ENCODE results near the gene KCNJ14.
"Not testable (repeated sequence)": the region's sequence is repeated elsewhere in the genome, so short reads cannot be mapped to it uniquely, and the experiment has no call there.

Gene KCNJ14

DNA sequence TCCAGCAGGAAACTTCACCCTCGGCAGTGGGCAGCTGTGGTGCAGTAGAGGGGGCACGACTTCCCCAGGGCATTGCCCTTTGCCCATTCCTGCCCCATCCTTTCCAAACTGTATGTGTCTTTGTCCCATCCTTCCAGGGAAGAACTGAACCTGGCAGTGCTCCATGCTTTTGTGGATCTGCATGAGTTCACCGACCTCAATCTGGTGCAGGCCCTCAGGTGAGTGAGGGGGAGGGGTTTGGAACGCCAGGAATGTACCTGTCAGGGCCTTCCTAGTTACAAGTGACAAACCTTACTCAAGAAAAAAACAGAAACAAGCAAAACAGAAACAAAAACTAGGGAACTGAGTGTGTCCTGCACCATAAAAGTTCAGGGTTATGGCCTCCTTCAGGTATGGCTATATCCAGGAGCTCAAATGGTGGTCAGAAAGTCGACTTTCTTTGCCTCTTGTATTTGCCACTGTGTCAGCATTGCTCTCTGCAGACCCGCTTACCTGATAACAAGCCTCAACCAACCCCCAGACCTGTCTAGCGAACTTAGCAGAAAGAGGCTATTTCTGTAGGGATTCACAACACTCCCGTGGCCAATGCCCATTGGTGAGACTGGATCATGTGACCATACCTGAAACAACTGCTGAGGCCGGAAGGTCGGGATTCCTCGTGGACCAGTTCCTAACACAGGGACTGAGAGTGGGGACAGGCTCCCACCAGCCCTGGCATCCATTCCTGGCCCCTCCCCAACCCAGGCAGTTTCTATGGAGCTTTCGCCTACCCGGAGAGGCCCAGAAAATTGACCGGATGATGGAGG, 18.0 kb downstream of the KCNJ14 start:
- no peak for DNase-seq

DNA sequence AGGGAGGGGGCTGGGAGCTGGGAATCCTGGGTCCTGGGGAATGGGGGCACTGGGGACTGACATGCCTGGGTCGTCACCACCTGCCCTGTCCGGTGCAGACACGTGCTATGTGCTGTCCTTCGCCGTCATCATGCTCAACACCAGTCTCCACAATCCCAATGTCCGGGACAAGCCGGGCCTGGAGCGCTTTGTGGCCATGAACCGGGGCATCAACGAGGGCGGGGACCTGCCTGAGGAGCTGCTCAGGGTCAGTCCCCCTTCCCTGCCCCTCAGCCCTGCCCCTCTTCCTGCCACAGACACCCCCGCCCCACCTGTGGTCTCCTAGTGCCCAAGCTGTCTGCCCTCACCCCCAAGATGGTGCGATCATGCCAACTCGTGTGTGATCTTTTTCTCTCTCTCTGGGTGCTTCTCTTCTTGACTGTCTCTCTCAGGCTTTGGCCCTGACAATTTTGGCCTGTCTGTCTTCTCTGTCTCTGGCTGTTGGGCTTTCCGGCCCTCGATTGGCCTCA, 18.8 kb downstream of the KCNJ14 start:
- no peak for DNase-seq

DNA sequence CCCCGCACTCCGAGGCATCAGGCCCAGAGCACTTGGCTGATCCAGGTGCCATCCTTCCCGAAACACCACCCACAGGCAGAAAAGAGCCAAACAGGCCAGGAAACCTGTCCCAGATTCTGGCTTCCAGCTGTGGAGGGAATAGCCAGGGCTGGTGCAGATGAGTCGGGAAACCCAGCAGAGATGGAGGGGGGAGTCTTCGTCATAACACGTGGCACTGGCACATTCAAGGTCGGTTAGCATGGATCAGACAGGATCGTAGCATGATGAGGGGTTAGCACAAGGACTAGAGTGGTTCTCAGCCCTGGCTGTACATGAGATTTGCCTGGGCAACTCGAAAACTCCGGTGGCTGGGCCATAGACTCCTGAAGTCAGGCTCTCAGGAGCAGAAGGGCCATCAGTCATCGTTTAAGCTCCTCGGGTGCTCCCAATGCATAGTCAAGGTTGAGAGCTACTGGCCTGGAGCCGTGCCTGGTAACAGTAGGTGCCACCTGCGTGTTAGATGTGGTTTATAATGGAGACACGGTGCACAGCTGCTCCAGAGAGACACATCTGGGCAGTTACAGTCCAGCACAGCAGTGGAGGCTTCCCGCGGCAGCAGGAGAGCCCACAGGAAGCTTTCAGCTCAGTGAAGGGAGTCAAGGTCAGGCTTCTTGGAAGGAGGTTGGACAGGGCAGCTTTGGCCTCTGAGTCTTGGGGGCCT, 20.1 kb downstream of the KCNJ14 start:
- DNase-seq = no peak

DNA sequence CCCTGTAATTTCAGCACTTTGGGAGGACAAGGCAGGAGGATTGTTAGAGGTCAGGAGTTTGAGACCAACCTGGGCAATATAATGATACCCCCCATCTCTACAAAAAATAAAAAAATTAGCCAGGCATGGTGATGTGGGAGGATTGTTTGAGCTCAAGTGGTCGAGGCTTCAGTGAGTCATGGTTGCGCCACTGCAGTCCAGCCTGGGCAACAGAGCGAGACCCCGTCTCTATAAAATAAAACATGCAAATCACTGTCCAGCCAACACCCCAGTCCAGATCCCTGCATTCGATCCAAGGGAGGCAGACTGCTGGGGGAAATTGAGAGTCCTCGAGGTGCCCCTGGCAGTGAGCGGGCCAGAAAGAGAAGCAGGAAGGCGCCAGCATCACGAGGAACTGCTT, 20.8 kb downstream of the KCNJ14 start:
- DNase-seq = no peak

DNA sequence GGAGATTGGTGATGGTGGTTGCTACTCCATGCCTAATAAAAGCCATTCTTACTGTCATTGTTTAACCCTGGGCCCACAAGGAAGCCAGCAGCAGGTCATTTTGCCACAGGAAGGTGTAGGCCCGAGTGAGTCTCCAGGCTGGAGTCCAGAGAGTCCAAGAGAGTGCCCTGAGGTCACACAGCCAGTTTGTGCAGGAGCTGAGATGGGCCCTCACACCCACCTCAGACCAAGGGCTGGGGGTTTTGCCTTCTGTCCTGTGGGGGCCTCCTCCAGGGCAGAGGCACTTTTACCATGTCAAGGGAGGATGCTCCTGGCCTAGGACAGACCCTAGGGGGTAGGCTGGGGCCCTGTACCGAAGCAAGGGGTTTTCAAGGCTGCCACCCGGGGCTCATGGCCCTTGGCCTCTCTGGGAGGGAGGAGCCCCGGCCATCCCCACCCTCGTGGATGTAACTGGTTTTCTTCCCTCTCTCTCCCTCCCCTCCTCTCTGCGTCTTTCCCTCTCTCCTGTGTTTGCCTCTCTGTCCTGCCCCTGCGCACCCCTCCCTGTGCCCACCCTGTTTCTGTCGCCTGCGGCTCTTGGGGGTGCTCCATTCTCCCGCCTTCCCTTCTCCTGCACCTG, 21.8 kb downstream of the KCNJ14 start:
- no peak for DNase-seq

DNA sequence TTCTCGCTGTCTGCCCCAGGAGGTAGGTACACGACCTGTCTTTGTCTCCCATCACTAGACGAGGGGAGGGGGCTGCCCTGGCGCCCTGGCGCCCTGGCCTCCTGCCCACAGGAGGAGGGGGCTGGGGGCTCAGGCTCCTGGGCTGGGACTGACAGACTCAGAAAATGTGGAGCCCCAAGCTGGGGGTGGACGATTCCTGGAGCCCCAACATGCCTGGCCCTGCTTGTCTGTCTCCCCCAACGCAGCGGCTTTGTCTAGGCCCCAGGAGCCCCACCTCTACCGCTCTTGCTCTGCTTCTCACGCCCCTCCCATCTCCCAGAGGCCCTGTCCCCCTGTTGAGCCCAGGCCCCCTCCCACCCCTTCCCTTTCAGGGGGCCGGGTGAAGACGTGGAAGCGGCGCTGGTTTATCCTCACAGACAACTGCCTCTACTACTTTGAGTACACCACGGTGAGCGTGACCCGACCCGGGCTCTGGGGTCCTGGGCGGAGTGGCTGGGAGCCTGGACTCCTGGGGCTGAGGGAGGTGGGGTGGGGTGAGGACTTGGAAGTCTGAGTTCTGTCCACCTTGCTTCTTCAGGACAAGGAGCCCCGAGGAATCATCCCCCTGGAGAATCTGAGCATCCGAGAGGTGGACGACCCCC, 22.4 kb downstream of the KCNJ14 start:
- no peak for DNase-seq

DNA sequence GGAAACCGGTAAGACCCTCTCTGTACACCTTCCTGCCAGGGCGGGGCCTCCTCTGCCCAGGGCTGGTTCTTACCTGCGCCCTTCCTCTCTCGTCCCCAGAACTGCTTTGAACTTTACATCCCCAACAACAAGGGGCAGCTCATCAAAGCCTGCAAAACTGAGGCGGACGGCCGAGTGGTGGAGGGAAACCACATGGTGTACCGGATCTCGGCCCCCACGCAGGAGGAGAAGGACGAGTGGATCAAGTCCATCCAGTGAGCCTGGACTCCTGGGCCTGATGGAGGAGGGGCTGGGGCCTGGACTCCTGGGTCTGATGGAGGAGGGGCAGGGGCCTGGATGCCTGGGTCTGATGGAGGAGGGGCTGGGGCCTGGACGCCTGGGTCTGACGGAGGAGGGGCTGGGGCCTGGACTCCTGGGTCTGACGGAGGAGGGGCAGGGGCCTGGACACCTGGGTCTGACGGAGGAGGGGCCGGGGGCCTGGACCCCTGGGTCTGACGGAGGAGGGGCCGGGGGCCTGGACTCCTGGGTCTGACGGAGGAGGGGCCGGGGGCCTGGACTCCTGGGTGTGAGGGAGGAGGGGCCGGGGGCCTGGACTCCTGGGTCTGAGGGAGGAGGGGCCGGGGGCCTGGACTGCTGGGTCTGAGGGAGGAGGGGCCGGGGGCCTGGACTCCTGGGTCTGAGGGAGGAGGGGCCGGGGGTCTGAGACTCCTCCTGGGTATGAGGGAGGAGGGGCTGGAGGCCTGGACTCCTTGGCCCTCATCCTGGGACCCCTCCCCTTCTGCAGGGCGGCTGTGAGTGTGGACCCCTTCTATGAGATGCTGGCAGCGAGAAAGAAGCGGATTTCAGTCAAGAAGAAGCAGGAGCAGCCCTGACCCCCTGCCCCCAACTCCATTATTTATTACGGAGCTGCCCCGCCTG, 23.2 kb downstream of the KCNJ14 start:
- DNase-seq = no peak

DNA sequence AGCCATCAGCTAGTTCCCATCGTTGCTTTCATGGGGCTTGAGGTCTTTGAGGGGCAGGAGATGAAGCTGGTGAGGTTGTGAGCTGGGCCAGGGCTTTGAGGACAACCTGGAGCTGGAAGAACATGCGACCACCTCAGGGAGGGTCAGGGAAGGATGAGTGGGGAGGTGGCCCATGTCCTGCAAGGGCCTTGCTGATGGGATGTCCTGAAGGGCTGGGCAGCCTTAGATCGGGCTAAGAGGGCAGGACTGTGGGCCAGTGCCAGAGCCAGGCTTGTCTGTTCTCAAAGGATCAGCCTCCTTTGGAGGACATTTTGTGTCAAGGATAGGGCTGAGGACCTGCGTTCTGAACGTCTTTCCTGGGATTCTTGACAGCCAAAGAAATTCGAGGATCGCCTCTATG, 24.3 kb downstream of the KCNJ14 start:
- DNase-seq = no peak

DNA sequence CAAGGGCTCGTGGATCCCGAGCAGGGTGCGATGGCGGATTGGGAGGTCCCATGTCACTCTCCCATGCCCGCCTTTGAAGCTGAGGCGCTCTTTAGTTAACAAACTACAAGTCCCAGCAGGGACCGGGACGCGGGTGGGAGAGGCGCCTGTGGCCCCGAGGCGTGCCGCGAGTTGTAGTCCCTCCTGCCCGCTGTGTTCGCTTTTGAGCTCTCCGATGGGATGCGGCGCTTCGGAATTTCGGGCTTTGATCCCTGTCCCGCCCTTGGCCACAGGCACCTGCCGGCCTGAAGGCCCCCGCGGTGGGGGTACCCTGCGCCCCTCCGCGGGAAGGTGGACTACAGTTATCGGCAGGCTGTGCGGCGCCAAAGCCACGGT, 24.8 kb downstream of the KCNJ14 start:
- peak; percentile 53 for DNase-seq

DNA sequence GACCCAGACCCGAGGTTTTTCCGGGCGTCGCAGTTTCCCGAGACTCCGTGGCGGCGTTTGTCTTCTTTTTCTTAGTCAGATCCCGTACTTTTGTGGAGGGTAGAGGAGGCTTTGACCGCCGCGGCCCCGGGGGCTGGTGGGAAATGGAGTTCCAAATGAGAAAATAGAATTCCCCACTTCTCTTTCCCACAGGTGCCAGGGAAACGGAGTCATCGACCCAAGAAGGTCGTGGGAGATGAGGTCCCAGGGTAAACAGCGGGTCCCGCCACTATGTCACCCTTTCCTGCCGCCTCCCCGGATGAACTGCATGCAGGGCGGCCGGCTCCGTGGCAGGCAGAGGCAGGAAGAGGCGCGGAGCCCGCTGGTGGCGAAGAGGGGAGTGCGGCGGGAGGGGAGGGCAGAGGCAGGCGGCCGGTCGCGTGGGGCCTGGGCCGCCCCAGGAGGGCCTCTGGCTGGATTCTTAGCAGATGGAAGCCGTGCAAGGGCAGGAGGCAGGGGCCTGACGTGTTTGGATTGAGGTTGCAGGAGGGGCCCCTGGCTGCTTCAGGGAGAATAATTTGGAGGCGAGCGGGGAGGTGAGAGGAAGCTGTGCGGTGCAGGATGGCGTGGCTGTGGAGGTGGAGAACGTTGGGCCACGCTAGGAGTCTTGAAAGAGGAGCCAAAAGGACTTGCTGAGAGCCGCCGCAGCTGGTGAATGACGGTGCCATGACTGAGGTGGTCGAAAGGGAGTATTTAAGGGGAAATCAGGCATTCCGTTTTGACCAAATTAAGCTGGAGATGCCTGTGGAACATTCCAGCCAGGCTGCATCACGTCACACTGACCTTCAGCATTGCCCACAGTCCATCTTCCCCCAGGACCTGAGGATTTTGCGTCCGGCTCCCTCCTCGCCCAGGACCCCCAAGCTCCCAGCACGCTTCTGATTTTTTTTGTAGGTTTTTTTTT, 25.5 kb downstream of the KCNJ14 start:
- no peak for DNase-seq

DNA sequence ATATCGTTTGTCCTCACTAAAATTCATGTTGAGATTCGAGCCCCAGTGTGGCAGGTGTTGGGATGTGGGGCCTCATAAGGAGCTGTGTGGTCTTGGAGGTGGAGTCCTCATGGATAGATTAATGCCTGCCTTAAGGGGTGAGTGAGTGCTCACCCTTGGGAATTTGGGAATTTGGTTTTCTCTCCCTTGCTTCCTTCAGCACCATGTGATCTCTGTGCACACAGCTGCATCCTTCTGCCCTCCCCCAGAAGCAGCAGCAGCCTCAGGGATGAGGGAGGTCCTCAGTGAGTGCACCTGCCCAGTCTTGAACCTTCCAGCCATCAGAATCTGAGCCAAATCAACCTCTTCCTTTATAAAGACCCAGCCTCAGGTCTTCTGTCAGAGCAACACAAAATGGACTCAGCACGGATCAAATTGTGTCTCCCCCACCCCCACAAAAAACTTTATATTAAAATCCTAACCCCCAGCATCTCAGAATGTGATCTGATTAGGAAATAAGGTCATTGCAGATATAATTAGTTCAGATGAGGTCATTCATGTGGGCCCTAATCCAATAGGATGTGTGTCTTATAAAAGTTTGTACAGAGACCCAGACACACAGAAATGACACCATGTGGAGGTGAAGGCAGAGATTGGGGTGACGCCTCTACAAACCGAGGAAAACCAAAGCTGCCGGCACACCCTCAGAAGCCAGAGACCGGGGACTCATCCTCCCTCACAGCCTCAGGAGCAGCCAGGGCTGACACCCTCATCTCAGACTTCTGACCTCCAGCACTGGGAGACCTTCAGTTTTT, 26.7 kb downstream of the KCNJ14 start:
- no peak for DNase-seq

DNA sequence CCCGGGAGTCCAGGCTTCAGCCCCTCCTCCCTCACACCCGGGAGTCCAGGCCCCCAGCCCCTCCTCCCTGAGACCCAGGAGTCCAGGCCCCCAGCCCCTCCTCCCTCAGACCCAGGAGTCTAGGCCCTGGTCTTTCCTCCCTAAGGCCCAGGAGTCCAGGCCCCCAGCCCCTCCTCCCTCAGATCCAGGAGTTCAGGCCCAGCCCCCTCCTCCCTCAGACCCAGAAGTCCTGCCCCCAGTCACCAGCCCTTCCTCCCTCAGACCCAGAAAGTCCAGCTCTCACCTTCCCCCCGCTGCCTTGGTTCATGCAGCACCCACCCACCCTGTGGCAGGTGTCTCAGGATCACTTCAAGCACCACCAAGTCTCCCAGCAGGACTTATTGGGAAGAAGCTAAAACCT, 27.9 kb downstream of the KCNJ14 start:
- no peak for DNase-seq

DNA sequence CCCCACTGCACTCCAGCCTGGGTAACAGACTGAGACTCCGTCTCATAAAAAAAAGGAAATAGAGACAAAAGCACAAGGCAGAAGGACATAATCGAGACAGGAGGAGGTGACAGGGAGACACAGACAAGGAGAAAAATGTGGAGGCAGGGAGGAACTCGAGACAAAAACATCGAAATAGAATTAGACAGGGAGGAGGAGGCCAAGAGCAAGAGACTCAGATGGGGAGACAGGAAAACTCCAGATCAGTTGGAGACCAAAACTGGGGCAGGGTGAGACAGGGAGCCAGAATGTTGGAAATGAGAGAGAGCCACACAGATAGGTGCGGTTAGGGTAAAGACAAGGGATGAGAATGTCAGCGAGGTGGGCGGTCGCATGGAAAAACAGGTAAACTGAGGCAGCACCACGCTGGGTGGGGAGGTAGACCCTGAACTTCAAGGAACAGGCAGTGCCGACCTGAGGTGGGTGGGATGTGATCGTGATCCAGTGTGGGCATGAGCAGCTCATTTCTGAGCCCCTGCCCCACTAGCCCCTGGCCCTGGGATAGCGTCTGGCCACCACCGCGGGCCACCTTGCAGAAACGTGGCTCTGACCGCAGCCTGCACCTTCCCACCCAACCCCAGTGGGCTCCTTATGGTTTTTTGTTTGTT, 29.0 kb downstream of the KCNJ14 start:
- DNase-seq = no peak

DNA sequence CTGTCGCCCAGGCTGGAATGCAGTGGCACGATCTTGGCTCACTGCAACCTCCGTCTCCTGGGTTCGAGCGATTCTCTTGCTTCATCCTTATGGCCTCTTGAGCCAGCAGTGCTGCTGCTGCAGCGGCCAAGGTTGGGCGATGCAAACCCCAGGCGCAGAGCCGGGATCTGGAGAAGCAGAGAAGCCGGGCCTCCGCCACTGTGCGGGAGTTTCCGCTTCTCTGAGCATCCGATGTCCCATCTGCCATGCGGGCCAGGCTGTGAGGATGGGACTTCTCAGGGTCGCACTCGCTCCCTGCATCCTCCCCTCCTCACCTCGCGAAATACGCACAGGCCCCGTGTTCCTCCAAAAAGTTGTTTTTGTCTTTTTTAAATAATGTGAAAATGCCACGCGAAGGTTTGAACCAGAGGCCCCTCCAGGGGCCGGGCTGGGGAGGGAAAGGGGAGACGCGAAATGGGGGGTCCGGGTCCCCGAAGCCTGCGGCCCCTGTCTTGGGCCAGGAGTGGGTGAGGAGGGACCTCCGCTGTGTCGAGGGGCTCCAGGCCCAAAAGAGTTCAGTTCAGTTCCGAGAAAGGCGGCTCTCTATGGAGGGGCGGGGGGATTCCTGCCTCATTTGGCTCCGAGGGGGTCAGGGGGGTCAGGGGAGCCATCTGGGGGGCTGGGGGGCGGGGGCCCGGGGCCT, 29.7 kb downstream of the KCNJ14 start:
- DNase-seq = no peak

DNA sequence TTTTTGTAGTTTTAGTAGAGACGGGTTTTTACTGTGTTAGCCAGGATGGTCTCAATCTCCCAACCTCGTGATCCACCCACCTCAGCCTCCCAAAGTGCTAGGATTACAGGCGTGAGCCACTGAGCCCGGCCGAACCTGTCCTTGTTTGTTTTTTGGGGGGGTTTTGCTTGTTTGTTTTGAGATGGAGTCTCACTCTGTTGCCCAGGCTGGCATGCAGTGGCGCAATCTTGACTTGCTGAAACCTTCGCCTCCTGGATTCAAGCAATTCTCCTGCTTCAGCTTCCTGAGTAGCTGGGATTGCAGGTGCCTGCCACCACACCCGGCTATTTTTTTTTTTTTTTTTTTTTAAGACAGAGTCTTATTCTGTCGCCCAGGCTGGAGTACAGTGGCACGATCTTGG, 31.3 kb downstream of the KCNJ14 start:
- DNase-seq = not testable (repeated sequence)

DNA sequence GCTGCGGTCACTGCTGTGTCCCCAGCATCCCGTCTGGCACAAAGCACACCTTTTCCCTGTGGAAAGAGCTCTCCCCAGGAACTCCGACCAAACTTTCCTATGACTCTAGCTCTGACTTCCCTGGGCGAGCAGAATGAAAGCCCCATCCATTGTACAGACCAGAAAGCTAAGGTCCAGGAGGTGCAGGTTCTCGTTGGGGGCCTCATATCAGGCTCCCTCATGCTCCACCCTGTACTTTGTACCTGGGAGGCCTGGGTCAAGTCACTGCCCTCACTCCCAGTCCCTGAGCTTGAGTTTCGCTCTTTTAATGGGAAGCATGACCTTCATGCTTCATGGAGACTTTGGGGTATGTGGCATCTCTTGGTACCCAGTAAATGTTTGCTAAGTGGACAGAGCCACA, 32.2 kb downstream of the KCNJ14 start:
- DNase-seq = no peak

DNA sequence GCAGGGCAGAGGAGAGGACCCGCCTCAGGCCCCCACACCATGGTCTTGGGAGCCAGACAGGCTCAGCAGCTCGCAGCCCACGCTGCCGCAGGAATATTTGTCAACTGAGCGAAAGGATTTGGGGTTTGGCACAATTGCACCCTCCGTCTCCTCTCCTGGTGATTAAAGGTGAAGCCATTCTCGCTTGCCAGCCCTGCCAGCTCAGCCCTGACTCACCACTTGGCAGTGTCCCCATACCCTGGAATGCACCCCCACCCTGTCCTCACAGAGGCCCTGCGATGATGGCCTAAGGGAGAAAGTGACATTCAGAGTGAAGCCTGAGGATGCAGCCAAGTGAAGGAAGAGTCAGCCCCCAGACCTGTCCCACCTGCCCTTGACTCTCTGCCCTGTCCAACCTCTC, 32.6 kb downstream of the KCNJ14 start:
- DNase-seq = peak; percentile 48

DNA sequence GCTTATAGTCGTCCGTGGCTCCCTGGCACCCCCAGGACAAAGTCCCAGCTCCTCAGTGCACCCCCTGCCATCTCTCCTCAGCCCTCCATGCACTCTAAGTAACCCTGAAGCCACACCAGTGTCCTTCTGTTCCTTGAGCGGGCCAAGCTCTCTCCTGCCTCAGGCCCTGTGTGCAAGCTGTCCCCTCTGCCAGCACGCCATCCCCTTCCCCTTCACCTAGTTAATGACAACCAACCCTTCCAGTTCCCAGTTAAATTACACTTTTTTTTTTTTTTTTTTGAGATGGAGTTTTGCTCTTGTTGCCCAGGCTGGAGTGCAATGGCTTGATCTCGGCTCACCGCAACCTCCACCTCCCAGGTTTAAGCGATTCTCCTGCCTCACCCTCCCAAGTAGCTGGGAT, 33.1 kb downstream of the KCNJ14 start:
- not testable (repeated sequence) for DNase-seq

DNA sequence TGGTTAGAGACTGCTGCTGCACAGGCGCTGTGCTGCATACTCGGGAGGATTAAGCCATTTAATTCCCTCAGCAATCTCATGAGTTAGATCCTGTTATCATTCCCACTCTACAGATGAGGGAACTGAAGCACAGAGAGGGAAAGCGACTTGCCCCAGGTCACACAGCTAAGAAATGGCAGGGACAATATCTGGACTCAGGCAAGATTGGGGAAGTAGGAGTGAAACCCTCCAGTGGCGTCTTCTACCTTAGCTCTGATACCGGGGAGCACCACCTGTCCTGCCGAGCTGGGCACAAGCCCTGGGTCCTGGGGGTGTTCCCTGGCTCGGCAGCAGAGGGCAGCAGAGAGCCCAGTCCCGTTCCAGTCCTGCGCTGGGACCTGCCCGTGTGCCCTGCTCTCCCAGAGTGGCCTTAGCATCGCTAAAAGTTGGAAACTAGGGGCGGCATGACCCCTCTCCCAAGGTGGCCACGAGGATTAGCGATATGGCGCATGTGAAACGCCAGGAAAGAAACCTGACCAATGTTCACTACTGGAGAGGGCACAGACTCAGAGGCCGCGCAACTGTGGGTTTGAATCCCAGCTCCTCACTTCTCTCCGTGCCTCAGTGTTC, 34.3 kb downstream of the KCNJ14 start:
- DNase-seq = peak; percentile 72
